AG04450 (cell line): Measurements from ENCODE around the gene DSTN. TPM values are rescaled to one million over a fixed set of nuclear protein-coding genes. Genes with fewer than 3 reads are reported as not detected.

Experiments used
- CTCF ChIA-PET: fragments of 300-600, 350-600 bp; formaldehyde crosslinking; extraction: SDS; loops from one replicate; lab custom pipeline; 2022; ENCODE audit warnings: antibody characterized with exemption, inconsistent platforms; lab: Charles Lee
- POLR2A ChIA-PET: fragments of 350-600 bp; formaldehyde crosslinking; extraction: SDS; loops from one replicate; lab custom pipeline; 2021; ENCODE audit warnings: antibody characterized with exemption, inconsistent platforms; lab: Yijun Ruan, JAX
- DNase-seq: peaks from one replicate; pipeline ENCODE4 v3.0.0-alpha.2; 2011; ENCODE audit warnings: low read depth, low spot score
- H3K27ac ChIP-seq: one replicate; pipeline ENCODE4 v1.5.1; 2012; ENCODE audit warnings: low read depth, low read length, control low read depth
- H3K27me3 ChIP-seq: one replicate; pipeline ENCODE4 v1.6.0; 2012; ENCODE audit warnings: low read length; ENCODE audit not compliant: control insufficient read depth, insufficient read depth
- H3K4me3 ChIP-seq: 2 replicates; pipeline ENCODE4 v1.5.1; 2011; ENCODE audit warnings: mild to moderate bottlenecking, low read depth, low read length, control low read depth
- H3K9me3 ChIP-seq: 2 replicates; pipeline ENCODE4 v1.5.1; 2012; ENCODE audit warnings: low read length; ENCODE audit not compliant: control insufficient read depth, insufficient read depth
- polyA plus RNA-seq: library from polyadenylated mRNA; depleted of rRNA; stranded (reverse); fragments of >200 nt; gene quantifications from 2 replicates; pipeline ENCODE4 v1.2.3, GENCODE V29; 2011
- TF ChIP-seq, protein P1 (sequence below): IDR thresholded peaks from 2 replicates; pipeline ENCODE4 v1.5.1; 2011; ENCODE audit warnings: low read depth, low read length, control low read depth, inconsistent platforms

DSTN gene
- polyA plus RNA-seq, 1 experiment: 414 TPM

DNA sequence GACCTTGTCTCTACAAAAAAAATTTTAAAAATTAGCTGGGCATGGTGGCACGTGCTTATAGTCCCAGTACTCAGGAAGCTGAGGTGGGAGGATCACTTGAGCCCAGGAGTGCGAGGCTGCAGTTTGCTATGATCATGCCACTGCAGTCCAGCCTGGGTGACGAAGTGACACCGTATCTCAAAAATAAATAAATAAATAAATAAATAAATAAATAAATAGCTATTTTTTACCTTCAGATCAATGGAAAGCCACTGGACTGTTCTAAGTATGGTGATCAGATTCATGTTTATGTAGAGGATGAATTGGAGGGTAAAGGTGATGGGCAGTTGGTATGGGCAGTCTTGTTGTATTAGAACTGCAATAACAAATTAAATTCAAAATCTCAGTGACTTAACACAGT, 24.0 kb downstream of the DSTN start:
- Histone ChIP-seq H3K4me3 (no peak overlapping the region), H3K9me3 (no peaks in the 10 kb centered on the region), H3K27me3 (no peaks in the 10 kb centered on the region), H3K27ac (no peak overlapping the region)
- ChIA-PET CTCF (interaction anchor here (0.9 to 2.2 kb wide), 4 partner anchors 12 to 373 kb away, joined by 3 to 14 read pairs (median 4); no protein-coding TSS in a partner anchor), POLR2A (interaction anchor here (1.3 to 2.6 kb wide), 4 partner anchors 11 to 51 kb away, joined by 3 to 9 read pairs (median 6); partner anchors contain the start of gene DSTN)
- TF ChIP-seq, protein P1, sequence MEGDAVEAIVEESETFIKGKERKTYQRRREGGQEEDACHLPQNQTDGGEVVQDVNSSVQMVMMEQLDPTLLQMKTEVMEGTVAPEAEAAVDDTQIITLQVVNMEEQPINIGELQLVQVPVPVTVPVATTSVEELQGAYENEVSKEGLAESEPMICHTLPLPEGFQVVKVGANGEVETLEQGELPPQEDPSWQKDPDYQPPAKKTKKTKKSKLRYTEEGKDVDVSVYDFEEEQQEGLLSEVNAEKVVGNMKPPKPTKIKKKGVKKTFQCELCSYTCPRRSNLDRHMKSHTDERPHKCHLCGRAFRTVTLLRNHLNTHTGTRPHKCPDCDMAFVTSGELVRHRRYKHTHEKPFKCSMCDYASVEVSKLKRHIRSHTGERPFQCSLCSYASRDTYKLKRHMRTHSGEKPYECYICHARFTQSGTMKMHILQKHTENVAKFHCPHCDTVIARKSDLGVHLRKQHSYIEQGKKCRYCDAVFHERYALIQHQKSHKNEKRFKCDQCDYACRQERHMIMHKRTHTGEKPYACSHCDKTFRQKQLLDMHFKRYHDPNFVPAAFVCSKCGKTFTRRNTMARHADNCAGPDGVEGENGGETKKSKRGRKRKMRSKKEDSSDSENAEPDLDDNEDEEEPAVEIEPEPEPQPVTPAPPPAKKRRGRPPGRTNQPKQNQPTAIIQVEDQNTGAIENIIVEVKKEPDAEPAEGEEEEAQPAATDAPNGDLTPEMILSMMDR: no peak
- no peak for DNase-seq

DNA sequence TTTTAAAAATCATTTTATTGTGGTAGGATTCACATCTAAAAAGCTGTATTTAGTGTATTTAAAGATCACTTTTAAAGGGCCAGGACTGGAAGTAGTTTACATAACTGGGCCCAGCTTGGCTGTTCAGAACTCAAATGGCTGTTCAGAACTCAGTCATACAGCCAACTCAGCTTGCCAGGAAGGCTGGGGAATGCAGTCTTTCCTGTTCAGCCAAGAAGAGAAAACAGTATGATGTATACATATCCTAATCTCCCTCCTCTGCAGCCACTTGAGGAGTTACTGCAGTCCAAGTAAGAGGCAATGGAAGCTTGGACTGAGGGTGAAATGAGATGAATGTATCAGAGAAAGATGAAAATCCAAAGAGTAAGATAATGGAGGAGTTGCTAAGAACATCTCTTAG, 24.6 kb downstream of the DSTN start:
- TF ChIP-seq, protein P1: no peak
- Histone ChIP-seq H3K27ac (no peak overlapping the region), H3K9me3 (no peaks in the 10 kb centered on the region), H3K27me3 (no peaks in the 10 kb centered on the region), H3K4me3 (no peak overlapping the region)
- POLR2A ChIA-PET: interaction anchor here (1.0 to 2.6 kb wide), 5 partner anchors 12 to 51 kb away, joined by 3 to 9 read pairs (median 3); partner anchors contain the start of gene DSTN
- peak; percentile 59 for DNase-seq
- CTCF ChIA-PET: interaction anchor here (0.7 to 2.2 kb wide), 5 partner anchors 12 to 373 kb away, joined by 3 to 14 read pairs (median 4); no protein-coding TSS in a partner anchor

DNA sequence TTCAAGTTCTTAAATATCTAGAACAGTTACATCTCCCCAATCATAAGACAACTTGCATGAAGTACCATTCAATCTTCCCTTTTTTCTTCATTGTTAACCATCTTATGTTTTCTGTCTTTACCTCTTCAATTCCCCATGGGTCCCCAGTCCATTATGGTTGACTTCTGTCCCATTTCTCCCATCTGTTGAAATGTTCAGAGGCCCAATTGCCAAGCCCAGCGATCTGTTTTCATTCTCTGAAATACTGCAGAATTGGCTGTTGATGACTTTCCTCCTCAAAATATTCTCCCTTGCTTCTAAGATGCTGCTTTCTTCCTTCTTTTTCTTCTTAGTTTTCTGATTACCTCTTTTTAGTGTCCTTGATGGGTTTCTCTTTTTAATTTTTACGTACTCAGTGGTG, 26.0 kb downstream of the DSTN start:
- Histone ChIP-seq H3K9me3 (no peaks in the 10 kb centered on the region), H3K4me3 (no peak overlapping the region), H3K27me3 (no peaks in the 10 kb centered on the region), H3K27ac (no peak overlapping the region)
- DNase-seq: no peak
- ChIA-PET CTCF (interaction anchor here (2.2 kb wide), 1 partner anchor 59 kb away, joined by 14 read pairs; no protein-coding TSS in a partner anchor), POLR2A (no interaction called here)
- TF ChIP-seq, protein P1: no peak

DNA sequence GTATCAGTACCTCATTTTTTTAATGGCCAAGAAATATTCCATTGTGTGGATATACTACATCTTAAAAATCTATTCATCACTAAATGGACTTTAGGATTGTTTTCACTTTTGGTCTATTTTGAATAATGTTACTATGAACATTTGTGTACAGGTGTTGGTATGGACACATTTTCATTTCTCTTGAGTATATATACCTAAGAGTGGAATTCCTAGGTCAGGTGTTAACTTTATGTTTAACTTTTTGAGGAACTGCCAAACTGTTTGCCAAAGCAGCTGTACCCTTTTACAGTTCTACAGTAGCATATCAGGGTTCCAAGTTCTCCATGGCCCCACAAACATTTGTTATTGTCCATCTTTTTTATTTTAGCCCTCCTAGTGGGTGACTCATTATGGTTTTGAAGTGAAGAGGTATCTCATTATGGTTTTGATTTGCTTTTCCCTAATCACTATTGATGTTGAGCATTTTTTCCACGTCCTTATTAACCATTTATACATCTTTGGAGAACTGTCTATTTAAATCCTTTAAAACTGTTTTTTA, 28.2 kb downstream of the DSTN start:
- Histone ChIP-seq H3K27me3 (no peaks in the 10 kb centered on the region), H3K4me3 (no peak overlapping the region), H3K9me3 (no peaks in the 10 kb centered on the region), H3K27ac (no peak overlapping the region)
- ChIA-PET CTCF (no interaction called here), POLR2A (no interaction called here)
- TF ChIP-seq, protein P1: no peak
- DNase-seq: no peak

DNA sequence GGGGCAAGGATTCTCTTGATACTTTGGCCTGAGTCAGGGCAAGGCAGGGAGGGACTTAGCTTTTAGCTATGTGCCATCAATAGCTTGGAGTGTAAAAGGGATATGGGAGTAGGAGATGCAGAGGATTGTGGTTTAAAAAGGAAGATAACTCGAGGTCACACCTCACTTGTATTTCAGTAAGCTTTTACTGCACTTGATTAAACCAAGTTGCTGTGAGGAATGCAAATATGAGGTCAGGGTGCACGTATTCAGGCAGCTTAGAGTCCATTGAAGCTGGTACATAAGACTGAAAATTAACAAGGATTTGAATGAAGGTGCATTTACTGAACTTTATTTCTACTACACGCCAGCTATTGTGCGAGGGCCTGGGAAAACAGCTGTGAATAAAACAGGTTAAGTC, 32.1 kb downstream of the DSTN start:
- TF ChIP-seq, protein P1: no peak
- Histone ChIP-seq H3K27me3 (no peaks in the 10 kb centered on the region), H3K4me3 (no peak overlapping the region), H3K9me3 (no peaks in the 10 kb centered on the region), H3K27ac (no peak overlapping the region)
- POLR2A ChIA-PET: interaction anchor here (0.6 to 0.7 kb wide), 3 partner anchors 23 to 103 kb away, joined by 3 to 7 read pairs (median 3); partner anchors contain the start of gene DSTN
- DNase-seq: no peak
- CTCF ChIA-PET: interaction anchor here (0.8 to 2.0 kb wide), 6 partner anchors 15 to 800 kb away, joined by 3 to 10 read pairs (median 4); no protein-coding TSS in a partner anchor
